SW 1271 (cell line): Measurements from ENCODE around the gene CDK3.

Experiments
- DNase-seq, 2 experiments: peaks; one replicate each; lab custom pipeline; 2025; lab: John Stamatoyannopoulos, UW

CDK3 gene

GRCh38 chr17:75991396-75991795, 9.3 kb upstream of the CDK3 start:
- no peak for DNase-seq

GRCh38 chr17:75994802-75995370, 5.8 kb upstream of the CDK3 start:
- DNase-seq: no peak

- no peak for DNase-seq
Measured at GRCh38 chr17:75995385-75995925, 5.2 kb upstream of the CDK3 start.

- no peak for DNase-seq
Measured at GRCh38 chr17:75996665-75997590, 3.7 kb upstream of the CDK3 start.

GRCh38 chr17:75998327-75998795, 2.3 kb upstream of the CDK3 start:
- no peak for DNase-seq

- DNase-seq: peak in 1 of 2 experiments; percentile 9
Measured at GRCh38 chr17:76000016-76000754, 470 bp upstream of the CDK3 start.

- DNase-seq: no peak
Measured at GRCh38 chr17:76002100-76002499, 1.4 kb downstream of the CDK3 start.

GRCh38 chr17:76003915-76004314, 3.3 kb downstream of the CDK3 start:
- no peak for DNase-seq

GRCh38 chr17:76004750-76005262, 4.2 kb downstream of the CDK3 start:
- no peak for DNase-seq

GRCh38 chr17:76005263-76006149, 4.9 kb downstream of the CDK3 start:
- peak; percentile 19 to 37 for DNase-seq

GRCh38 chr17:76007131-76007849, 6.6 kb downstream of the CDK3 start:
- DNase-seq: no peak

- no peak for DNase-seq
Measured at GRCh38 chr17:76007850-76008165, 7.2 kb downstream of the CDK3 start.

GRCh38 chr17:76008208-76008607, 7.6 kb downstream of the CDK3 start:
- no peak for DNase-seq

- DNase-seq: no peak
Measured at GRCh38 chr17:76008630-76009425, 8.2 kb downstream of the CDK3 start.

- no peak for DNase-seq
Measured at GRCh38 chr17:76009447-76009846, 8.8 kb downstream of the CDK3 start.

GRCh38 chr17:76009969-76010661, 9.5 kb downstream of the CDK3 start:
- no peak for DNase-seq

GRCh38 chr17:76011951-76012350, 11.3 kb downstream of the CDK3 start:
- no peak for DNase-seq

GRCh38 chr17:76013377-76013932, 12.8 kb downstream of the CDK3 start:
- no peak for DNase-seq
